Colonic mucosa (tissue), 4 donors: ENCODE results near the gene GRIN2A. TPM values are rescaled to one million over a fixed set of nuclear protein-coding genes. Genes with fewer than 3 reads are reported as not detected.

ENCODE experiments used
- DNase-seq: peaks from one replicate; pipeline ENCODE4 v3.0.0-alpha.2; 2020
- H3K27ac ChIP-seq: fragments of 200-600 bp; one replicate; pipeline ENCODE4 v1.8.0; 2021
- H3K27me3 ChIP-seq: fragments of 200-600 bp; one replicate; pipeline ENCODE4 v1.8.0; 2021
- H3K36me3 ChIP-seq: fragments of 200-600 bp; one replicate; pipeline ENCODE4 v1.8.0; 2021
- H3K4me1 ChIP-seq: fragments of 200-600 bp; one replicate; pipeline ENCODE4 v1.8.0; 2021; ENCODE audit warnings: mild to moderate bottlenecking
- H3K4me3 ChIP-seq: fragments of 200-600 bp; one replicate; pipeline ENCODE4 v1.8.0; 2021
- H3K9ac ChIP-seq, 2 donors: one replicate each; pipeline ENCODE4 v1.7.0; 2013; ENCODE audit warnings: control low read depth in 2 of 2, low read depth in 2 of 2, low read length in 2 of 2
- H3K9me3 ChIP-seq: fragments of 200-600 bp; one replicate; pipeline ENCODE4 v1.8.0; 2021
- CTCF ChIP-seq: fragments of 200-600 bp; IDR thresholded peaks from one replicate; pipeline ENCODE4 v1.8.0; 2022; ENCODE audit warnings: antibody characterized with exemption, mild to moderate bottlenecking
- intact Hi-C: fragments of 100-400 bp; cut with DNase I; formaldehyde crosslinking; loops from one replicate; pipeline ENCODE4 v1.14.1; 2022
- total RNA-seq, 2 donors: library from RNA; stranded (reverse); fragmentation: NEBNext Ultra II Directional in 1 of 2; extraction: Animal tissue kit (Norgen Biotek cat#: 25700) in 1 of 2; gene quantifications; one replicate each; pipeline ENCODE4 v1.2.1, GENCODE V29; 2021
- donor health status: healthy.
- donor health status: DM: no; HTN: no; CAD: no.
- donor health status: DM: no; HTN: no; CAD: no.

GRIN2A gene
- total RNA-seq, 2 donors from 2014 or later = 0.15 to 0.40 TPM

- no peak for DNase-seq
- Histone ChIP-seq H3K9ac (no peak overlapping the region), H3K36me3 (no peaks in the 10 kb centered on the region)
These were observed 469.1 kb downstream of the GRIN2A start for GRCh38 chr16:9713156-9713555.

DNA sequence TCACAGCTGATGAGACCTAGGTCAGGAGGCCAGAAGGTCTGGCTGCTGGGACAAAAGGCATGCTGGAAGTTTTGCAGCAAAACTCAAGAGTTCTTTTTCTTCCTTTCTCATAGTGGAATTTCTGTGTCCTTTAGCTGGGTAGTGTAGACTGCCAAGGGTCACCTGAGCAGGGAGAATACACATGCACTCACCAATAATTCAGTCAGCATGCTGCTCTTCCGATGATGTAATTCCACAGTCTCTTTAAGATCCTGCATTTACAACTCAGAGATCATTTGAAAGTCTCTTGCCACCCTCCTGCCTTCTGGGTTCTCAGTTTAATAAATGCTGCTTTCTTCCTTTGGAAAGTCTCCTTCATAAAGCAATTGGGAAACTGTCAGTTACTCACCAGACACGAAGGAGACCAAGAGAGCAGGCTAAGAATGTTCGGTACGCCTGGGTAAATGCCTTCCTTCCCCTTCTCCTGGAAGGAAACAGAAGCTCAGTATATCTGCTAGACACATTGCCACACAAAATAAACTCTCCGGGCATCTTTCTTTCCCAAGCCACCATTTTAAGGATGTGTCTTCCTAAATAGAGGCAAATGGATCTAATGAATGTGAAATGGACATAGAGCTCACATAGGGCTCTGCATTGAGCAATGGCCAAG, 473.1 kb downstream of the GRIN2A start:
- Histone ChIP-seq H3K9ac (no peak overlapping the region), H3K27me3 (no peaks in the 10 kb centered on the region), H3K36me3 (no peaks in the 10 kb centered on the region), H3K9me3 (no peaks in the 10 kb centered on the region), H3K4me1 (no peaks in the 10 kb centered on the region), H3K4me3 (no peak overlapping the region), H3K27ac (no peak overlapping the region)
- TF ChIP-seq CTCF = no peak
- intact Hi-C loops = no loop called here
- DNase-seq = no peak

More at GRCh38 chr16:9713156-9713555, 469.1 kb downstream of the GRIN2A start:
- intact Hi-C loops = no loop called here
- no peak for TF ChIP-seq CTCF
- Histone ChIP-seq H3K27ac (no peak overlapping the region), H3K9me3 (no peaks in the 10 kb centered on the region), H3K27me3 (no peaks in the 10 kb centered on the region), H3K4me3 (no peak overlapping the region), H3K4me1 (no peaks in the 10 kb centered on the region)

GRCh38 chr16:9706217-9706836, 475.9 kb downstream of the GRIN2A start:
- no peak for DNase-seq
- Histone ChIP-seq H3K9me3 (no peaks in the 10 kb centered on the region), H3K4me3 (no peak overlapping the region), H3K36me3 (no peaks in the 10 kb centered on the region), H3K9ac (no peak overlapping the region), H3K27me3 (no peaks in the 10 kb centered on the region), H3K27ac (no peak overlapping the region), H3K4me1 (no peaks in the 10 kb centered on the region)
- intact Hi-C loops = no loop called here
- no peak for TF ChIP-seq CTCF

- H3K9me3 ChIP-seq = no peaks in the 10 kb centered on the region
- intact Hi-C loops = no loop called here
- H3K27ac ChIP-seq = no peak overlapping the region
- no peak for DNase-seq
- TF ChIP-seq CTCF = no peak
- no peaks in the 10 kb centered on the region for H3K36me3 ChIP-seq
- no peak overlapping the region for H3K4me3 ChIP-seq
- no peaks in the 10 kb centered on the region for H3K27me3 ChIP-seq
- H3K4me1 ChIP-seq = no peaks in the 10 kb centered on the region
- H3K9ac ChIP-seq = no peak overlapping the region
These were observed 478.5 kb downstream of the GRIN2A start for GRCh38 chr16:9703731-9704130.

Other genes with a start within 250 kb of the GRIN2A start
- 10 to 100 TPM in 1 of 2 donors, 1 to 10 TPM in 1; 5.8 to 14.5 TPM for gene ATF7IP2, start 203.6 kb upstream of the GRIN2A start, total RNA-seq